ENCODE data around the gene KATNAL2. TPM values are rescaled to one million over a fixed set of nuclear protein-coding genes. Genes with fewer than 3 reads are reported as not detected.
"Not testable (repeated sequence)": the region's sequence is repeated elsewhere in the genome, so short reads cannot be mapped to it uniquely, and the experiment has no call there.

Gene KATNAL2
- total RNA-seq, 3 donors from 2014 or later (not counting 1 experiment from before 2014, with no cell fraction given), result 0.45 to 1.2 (median 0.52) TPM

DNA sequence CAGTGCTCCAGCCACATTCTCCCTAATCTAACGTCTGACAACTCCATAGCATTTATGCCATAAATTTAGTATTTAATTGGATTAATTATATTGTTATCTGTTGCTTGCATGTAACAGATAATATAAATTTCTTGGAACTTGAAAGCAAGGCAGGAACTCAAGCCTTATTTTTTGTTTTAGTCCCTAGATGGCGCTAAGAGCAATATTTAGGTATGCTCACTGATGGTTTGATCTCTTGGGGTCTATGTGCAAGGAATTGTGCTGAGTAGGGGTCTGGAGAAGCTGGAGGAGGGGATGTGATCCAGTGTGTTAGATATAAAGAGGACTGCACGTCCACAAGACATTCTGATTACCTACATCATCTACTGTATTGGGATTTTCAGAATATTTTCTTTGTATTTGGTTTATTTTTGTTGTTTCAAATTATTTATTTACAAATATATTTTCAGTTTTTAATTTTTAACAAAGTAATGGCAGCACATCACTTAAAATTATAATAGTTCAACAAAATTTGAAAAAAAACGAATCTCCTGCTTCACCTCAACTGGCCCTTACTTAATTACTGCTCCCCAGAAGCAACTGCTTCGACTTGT, 32.8 kb downstream of the KATNAL2 start:
- 61% methylated on average over 3 of the region's 5 CpGs for WGBS (ENCODE audit: insufficient coverage)
- Histone ChIP-seq H3K36me3 (ENCODE audit: control insufficient read depth, insufficient read depth, low read length) (no peaks in the 10 kb centered on the region), H3K4me3 (ENCODE audit: low read length) (no peak overlapping the region), H3K27ac (ENCODE audit: low read length) (no peak overlapping the region), H3K9me3 (ENCODE audit: control insufficient read depth, insufficient read depth, low read length) (no peaks in the 10 kb centered on the region), H3K4me1 (ENCODE audit: control insufficient read depth, insufficient read depth, low read length) (peaks cover 5% of the 10 kb centered on the region), H3K27me3 (ENCODE audit: control insufficient read depth, insufficient read depth, low read length) (no peaks in the 10 kb centered on the region)
- Mint-ChIP-seq H3K27ac (no peak overlapping the region), H3K9me3 (no peaks in the 10 kb centered on the region), H3K4me3 (peak overlapping the region; percentile 54), H3K4me1 (no peaks in the 10 kb centered on the region), H3K36me3 (no peaks in the 10 kb centered on the region), H3K27me3 (ENCODE audit: low read depth in 2 of 2) (peaks cover 7 to 16% of the 10 kb centered on the region in 2 donors)
- DNase-seq (peak in 1 of 2 donors; percentile 17), ATAC-seq (no peak)
- TF ChIP-seq, protein P1, sequence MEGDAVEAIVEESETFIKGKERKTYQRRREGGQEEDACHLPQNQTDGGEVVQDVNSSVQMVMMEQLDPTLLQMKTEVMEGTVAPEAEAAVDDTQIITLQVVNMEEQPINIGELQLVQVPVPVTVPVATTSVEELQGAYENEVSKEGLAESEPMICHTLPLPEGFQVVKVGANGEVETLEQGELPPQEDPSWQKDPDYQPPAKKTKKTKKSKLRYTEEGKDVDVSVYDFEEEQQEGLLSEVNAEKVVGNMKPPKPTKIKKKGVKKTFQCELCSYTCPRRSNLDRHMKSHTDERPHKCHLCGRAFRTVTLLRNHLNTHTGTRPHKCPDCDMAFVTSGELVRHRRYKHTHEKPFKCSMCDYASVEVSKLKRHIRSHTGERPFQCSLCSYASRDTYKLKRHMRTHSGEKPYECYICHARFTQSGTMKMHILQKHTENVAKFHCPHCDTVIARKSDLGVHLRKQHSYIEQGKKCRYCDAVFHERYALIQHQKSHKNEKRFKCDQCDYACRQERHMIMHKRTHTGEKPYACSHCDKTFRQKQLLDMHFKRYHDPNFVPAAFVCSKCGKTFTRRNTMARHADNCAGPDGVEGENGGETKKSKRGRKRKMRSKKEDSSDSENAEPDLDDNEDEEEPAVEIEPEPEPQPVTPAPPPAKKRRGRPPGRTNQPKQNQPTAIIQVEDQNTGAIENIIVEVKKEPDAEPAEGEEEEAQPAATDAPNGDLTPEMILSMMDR (IDR thresholded peaks at IDR 0.05), result peak; percentile 53
- intact Hi-C loops (cut with micrococcal nuclease), result no loop called here

DNA sequence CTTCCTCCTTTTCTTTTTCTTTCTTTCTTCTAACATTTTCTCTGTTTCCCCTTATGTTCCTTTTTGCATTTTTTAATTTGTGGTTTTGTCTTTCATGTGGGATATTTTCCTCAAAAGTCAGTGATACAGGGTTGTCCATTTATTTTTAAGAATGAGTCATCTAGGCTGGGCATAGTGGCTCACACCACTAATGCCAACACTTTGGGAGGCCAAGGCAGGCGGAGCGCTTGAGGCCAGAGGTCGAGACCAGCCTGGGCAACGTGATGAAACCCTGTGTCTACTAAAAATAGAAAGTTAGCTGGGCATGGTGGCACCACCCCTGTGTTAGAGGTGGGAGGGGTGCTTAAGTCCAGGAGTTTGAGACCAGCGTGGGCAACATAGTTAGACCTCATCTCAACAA, 35.8 kb downstream of the KATNAL2 start:
- TF ChIP-seq, protein P1 (IDR thresholded peaks at IDR 0.05), result no peak
- H3K4me1 ChIP-seq (ENCODE audit: control insufficient read depth, insufficient read depth, low read length), result no peaks in the 10 kb centered on the region
- no peak overlapping the region for H3K4me3 ChIP-seq (ENCODE audit: low read length)
- no peak overlapping the region for H3K27ac ChIP-seq (ENCODE audit: low read length)
- intact Hi-C loops (cut with micrococcal nuclease), result no loop called here
- Mint-ChIP-seq H3K4me1 (no peaks in the 10 kb centered on the region), H3K4me3 (no peak overlapping the region), H3K27ac (no peak overlapping the region), H3K9me3 (no peaks in the 10 kb centered on the region), H3K36me3 (no peaks in the 10 kb centered on the region), H3K27me3 (ENCODE audit: low read depth in 2 of 2) (peaks cover 7 to 18% of the 10 kb centered on the region in 2 donors)
- 76% methylated on average over 4 of the region's 5 CpGs for WGBS (ENCODE audit: insufficient coverage)
- H3K27me3 ChIP-seq (ENCODE audit: control insufficient read depth, insufficient read depth, low read length), result no peaks in the 10 kb centered on the region
- no peaks in the 10 kb centered on the region for H3K9me3 ChIP-seq (ENCODE audit: control insufficient read depth, insufficient read depth, low read length)
- no peaks in the 10 kb centered on the region for H3K36me3 ChIP-seq (ENCODE audit: control insufficient read depth, insufficient read depth, low read length)
- DNase-seq (no peak), ATAC-seq (no peak)

DNA sequence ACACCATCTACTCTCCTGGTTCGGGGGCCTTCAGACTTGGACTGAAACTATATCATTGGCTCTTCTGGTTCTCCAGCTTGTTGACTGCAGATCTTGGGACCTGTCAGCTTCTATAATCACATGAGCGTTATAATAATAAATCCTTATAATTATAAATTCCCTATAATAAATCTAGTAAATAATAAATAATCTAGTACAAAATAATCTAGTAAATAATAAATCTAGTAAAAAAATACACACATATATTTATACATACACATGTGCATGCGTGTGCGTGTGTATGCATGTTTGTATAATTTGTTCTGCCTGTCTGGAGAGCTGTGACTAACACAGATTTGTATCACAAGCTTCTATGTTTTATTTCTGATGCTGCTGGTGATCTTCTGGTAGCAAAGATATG, 40.8 kb downstream of the KATNAL2 start:
- no peak overlapping the region for H3K27ac ChIP-seq (ENCODE audit: low read length)
- H3K4me1 ChIP-seq (ENCODE audit: control insufficient read depth, insufficient read depth, low read length), result no peaks in the 10 kb centered on the region
- no peak overlapping the region for H3K4me3 ChIP-seq (ENCODE audit: low read length)
- Mint-ChIP-seq H3K4me1 (no peaks in the 10 kb centered on the region), H3K36me3 (no peaks in the 10 kb centered on the region), H3K27me3 (ENCODE audit: low read depth in 2 of 2) (peaks cover 7 to 10% of the 10 kb centered on the region in 2 donors), H3K4me3 (no peak overlapping the region), H3K27ac (no peak overlapping the region), H3K9me3 (peaks cover 4 to 5% of the 10 kb centered on the region in 2 donors)
- ATAC-seq (no peak), DNase-seq (no peak)
- no peaks in the 10 kb centered on the region for H3K36me3 ChIP-seq (ENCODE audit: control insufficient read depth, insufficient read depth, low read length)
- H3K27me3 ChIP-seq (ENCODE audit: control insufficient read depth, insufficient read depth, low read length), result no peaks in the 10 kb centered on the region
- no peaks in the 10 kb centered on the region for H3K9me3 ChIP-seq (ENCODE audit: control insufficient read depth, insufficient read depth, low read length)
- WGBS (ENCODE audit: insufficient coverage), result 89% methylated on average over 3 of the region's 4 CpGs
- intact Hi-C loops (cut with micrococcal nuclease), result no loop called here
- TF ChIP-seq, protein P1 (IDR thresholded peaks at IDR 0.05), result no peak

DNA sequence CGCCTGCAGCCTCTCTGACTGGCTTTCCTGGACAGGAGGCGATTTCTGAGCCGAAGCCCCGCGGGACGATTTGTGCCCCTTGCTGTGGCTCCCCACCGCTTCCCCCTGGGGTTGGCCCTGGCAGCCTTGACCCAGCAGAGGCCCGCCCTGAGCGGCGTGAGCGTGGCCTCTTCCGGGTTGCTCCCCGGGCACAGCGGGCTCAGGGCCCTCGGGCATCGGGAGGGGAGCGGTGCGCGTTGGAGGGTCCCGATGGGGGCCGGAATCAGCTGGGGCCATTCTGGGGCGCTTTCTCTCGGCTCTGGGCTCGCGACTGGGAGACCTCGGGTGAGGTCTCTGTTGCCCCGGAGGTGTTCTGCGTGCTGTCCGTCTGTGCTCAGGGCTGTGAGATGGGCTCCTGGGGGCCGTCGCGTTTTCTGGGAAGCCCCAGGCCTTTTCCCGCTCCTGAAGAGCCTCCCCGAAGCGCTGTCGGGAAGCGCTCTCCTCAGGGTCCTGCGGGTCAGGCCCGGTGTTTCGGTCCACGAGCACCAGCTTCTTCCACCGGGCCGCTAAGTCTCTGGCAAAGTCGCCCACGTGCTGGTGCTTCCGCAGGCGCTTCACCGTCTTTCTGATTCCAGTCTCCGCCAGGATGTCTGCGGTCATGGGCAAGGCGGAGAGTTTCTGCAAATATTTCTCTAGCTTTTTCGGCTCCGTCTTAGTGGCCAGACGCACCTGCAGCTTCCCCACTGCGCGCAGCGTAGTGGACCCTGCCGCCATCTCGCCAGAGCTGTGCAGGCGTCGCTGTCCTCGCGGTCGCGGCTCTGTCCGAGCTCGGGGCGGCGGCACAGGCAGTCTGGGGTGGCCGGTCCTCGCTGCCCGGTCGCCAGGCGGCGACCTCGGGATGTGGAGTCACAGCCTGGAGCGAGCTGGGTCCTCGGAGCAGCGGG, 46.5 kb downstream of the KATNAL2 start:
- H3K4me3 ChIP-seq (ENCODE audit: low read length); DNase-seq; H3K36me3 ChIP-seq (ENCODE audit: control insufficient read depth, insufficient read depth, low read length); H3K27ac Mint-ChIP-seq; H3K4me3 Mint-ChIP-seq; H3K36me3 Mint-ChIP-seq; H3K9me3 Mint-ChIP-seq; intact Hi-C loops (cut with micrococcal nuclease); H3K9me3 ChIP-seq (ENCODE audit: control insufficient read depth, insufficient read depth, low read length); H3K27ac ChIP-seq (ENCODE audit: low read length); H3K27me3 ChIP-seq (ENCODE audit: control insufficient read depth, insufficient read depth, low read length); H3K4me1 Mint-ChIP-seq; H3K4me1 ChIP-seq (ENCODE audit: control insufficient read depth, insufficient read depth, low read length): not testable (repeated sequence)
- ATAC-seq, result peak in 2 of 3 donors; percentile 34 to 50
- peaks cover 0 to 11% of the 10 kb centered on the region in 2 donors for H3K27me3 Mint-ChIP-seq (ENCODE audit: low read depth in 2 of 2)
- no CpG with 5 or more reads among the region's 79 CpGs for WGBS (ENCODE audit: insufficient coverage)

- H3K36me3 ChIP-seq (ENCODE audit: control insufficient read depth, insufficient read depth, low read length); H3K4me1 ChIP-seq (ENCODE audit: control insufficient read depth, insufficient read depth, low read length); H3K27ac ChIP-seq (ENCODE audit: low read length); H3K36me3 Mint-ChIP-seq; H3K4me3 Mint-ChIP-seq; H3K27me3 ChIP-seq (ENCODE audit: control insufficient read depth, insufficient read depth, low read length); H3K9me3 Mint-ChIP-seq; H3K4me3 ChIP-seq (ENCODE audit: low read length); H3K4me1 Mint-ChIP-seq; intact Hi-C loops (cut with micrococcal nuclease); H3K9me3 ChIP-seq (ENCODE audit: control insufficient read depth, insufficient read depth, low read length); H3K27ac Mint-ChIP-seq; DNase-seq: not testable (repeated sequence)
- no CpG with 5 or more reads among the region's 31 CpGs for WGBS (ENCODE audit: insufficient coverage)
- H3K27me3 Mint-ChIP-seq (ENCODE audit: low read depth in 2 of 2), result peaks cover 0 to 11% of the 10 kb centered on the region in 2 donors
- ATAC-seq, result peak in 2 of 3 donors; percentile 46 to 52
Observed at GRCh38 chr18:46964579-46965293, 47.3 kb downstream of the KATNAL2 start.
